Measurements from ENCODE around the gene EDIL3. TPM values are rescaled to one million over a fixed set of nuclear protein-coding genes. Genes with fewer than 3 reads are reported as not detected.

Gene EDIL3
- total and polyA plus RNA-seq, 2 of the 13 experiments (the other 11 are each of a cell fraction or from before 2014, with no cell fraction given), result 0.01 TPM; not detected in 1

DNA sequence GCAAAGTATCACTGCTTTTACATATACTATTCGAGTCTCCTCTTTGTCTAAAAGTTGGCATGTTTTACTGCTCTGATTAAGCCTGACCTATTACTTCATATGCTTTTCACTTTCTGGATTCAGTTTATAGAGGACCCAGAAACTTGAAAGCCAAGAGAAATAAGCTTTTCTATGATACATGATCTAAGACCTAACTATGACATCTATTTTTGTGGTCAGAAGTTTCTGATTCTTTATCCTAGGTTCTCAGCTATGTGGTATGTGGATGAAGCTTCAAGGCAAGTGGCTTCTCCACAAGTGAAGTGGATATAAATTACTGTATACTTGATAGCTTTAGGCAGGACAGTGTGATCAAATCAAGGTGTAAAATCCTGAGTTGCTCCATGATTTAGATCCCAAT, 6.3 kb downstream of the EDIL3 start:
- POLR2A ChIA-PET, result no interaction called here
- CTCF ChIA-PET (ENCODE audit: low intra/inter-chr PET ratio, low total read pairs), result no interaction called here
- WGBS (ENCODE audit: low lambda C conversion rate), result 0% methylated on average over 1 of the region's 1 CpG

GRCh38 chr5:84376346-84376745, 8.3 kb downstream of the EDIL3 start:
- Histone ChIP-seq H3K9ac (ENCODE audit: insufficient read depth, low read depth, low read length) (no peak overlapping the region), H4K20me1 (ENCODE audit: insufficient read depth, low read length) (no peaks in the 10 kb centered on the region), H3K36me3 (replicated peaks in 1 of 2; ENCODE audit: control insufficient read depth in 1 of 2, insufficient read depth in 2 of 2, low read length in 2 of 2) (no peaks in the 10 kb centered on the region), H2AFZ (ENCODE audit: low read length) (no peak overlapping the region), H3K9me3 (ENCODE audit: low read length) (no peaks in the 10 kb centered on the region), H3K4me3 (replicated peaks in 1 of 3; ENCODE audit: insufficient read depth in 1 of 3, low read depth in 2 of 3, low read length in 3 of 3) (no peak overlapping the region), H3K79me2 (ENCODE audit: insufficient read depth, low read length) (no peaks in the 10 kb centered on the region), H3K4me1 (ENCODE audit: insufficient read depth, low read length) (no peaks in the 10 kb centered on the region), H3K4me2 (ENCODE audit: low read depth, low read length) (no peak overlapping the region), H3K27me3 (ENCODE audit: control insufficient read depth in 1 of 2, insufficient read depth in 2 of 2, low read length in 2 of 2) (no peaks in the 10 kb centered on the region; a peak in 1 of 5 replicates), H3K27ac (ENCODE audit: extremely low read length, insufficient read depth, low read length) (no peak overlapping the region)
- no peak for TF ChIP-seq NFIC (IDR thresholded peaks at IDR 0.05; ENCODE audit: low read length)
- TF ChIP-seq, protein P1, sequence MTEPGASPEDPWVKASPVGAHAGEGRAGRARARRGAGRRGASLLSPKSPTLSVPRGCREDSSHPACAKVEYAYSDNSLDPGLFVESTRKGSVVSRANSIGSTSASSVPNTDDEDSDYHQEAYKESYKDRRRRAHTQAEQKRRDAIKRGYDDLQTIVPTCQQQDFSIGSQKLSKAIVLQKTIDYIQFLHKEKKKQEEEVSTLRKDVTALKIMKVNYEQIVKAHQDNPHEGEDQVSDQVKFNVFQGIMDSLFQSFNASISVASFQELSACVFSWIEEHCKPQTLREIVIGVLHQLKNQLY (CRISPR knock-in tag; IDR thresholded peaks at IDR 0.05), result no peak
- no peak for TF ChIP-seq TRIM24 (CRISPR knock-in tag; IDR thresholded peaks at IDR 0.05)
- TF ChIP-seq, protein P2, sequence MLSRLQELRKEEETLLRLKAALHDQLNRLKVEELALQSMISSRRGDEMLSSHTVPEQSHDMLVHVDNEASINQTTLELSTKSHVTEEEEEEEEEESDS (CRISPR knock-in tag; IDR thresholded peaks at IDR 0.05; ENCODE audit: borderline replicate concordance), result no peak
- TF ChIP-seq NFATC3 (CRISPR knock-in tag; IDR thresholded peaks at IDR 0.05), result no peak
- no peak for TF ChIP-seq NR2F6 (IDR thresholded peaks at IDR 0.05)
- no peak for TF ChIP-seq NR2F6 (CRISPR knock-in tag; IDR thresholded peaks at IDR 0.05)
- no peak for TF ChIP-seq NPAS2 (CRISPR knock-in tag; IDR thresholded peaks at IDR 0.05; ENCODE audit: borderline replicate concordance)
- TF ChIP-seq ZNF501 (CRISPR knock-in tag; IDR thresholded peaks at IDR 0.05), result no peak
- TF ChIP-seq ZFP36 (IDR thresholded peaks at IDR 0.05; ENCODE audit: borderline replicate concordance, low read depth, low read length, partially characterized antibody), result no peak
- TF ChIP-seq NCOA2 (CRISPR knock-in tag; IDR thresholded peaks at IDR 0.05), result no peak
- no peak for TF ChIP-seq FOXP1 (IDR thresholded peaks at IDR 0.05)
- TF ChIP-seq FOXP1 (CRISPR knock-in tag; IDR thresholded peaks at IDR 0.05), result no peak
- TF ChIP-seq NFE2L2 (IDR thresholded peaks at IDR 0.05; ENCODE audit: low read length), result no peak
- no peak for TF ChIP-seq ZNF841 (CRISPR knock-in tag; IDR thresholded peaks at IDR 0.05; ENCODE audit: borderline replicate concordance)
- no peak for TF ChIP-seq FOXO1 (CRISPR knock-in tag; IDR thresholded peaks at IDR 0.05)
- TF ChIP-seq ZNF781 (CRISPR knock-in tag; IDR thresholded peaks at IDR 0.05; ENCODE audit: borderline replicate concordance, not compliant biosample characterization), result no peak
- no peak for TF ChIP-seq ZNF382 (CRISPR knock-in tag; IDR thresholded peaks at IDR 0.05; ENCODE audit: borderline replicate concordance)
- no peak for TF ChIP-seq ZNF510 (CRISPR knock-in tag; IDR thresholded peaks at IDR 0.05; ENCODE audit: low read depth)
- no peak for TF ChIP-seq SMC3 (IDR thresholded peaks at IDR 0.05; ENCODE audit: low read length)
- DNase-seq (ENCODE audit: low spot score), result no peak
- 88% methylated on average over 1 of the region's 1 CpG for WGBS (ENCODE audit: low lambda C conversion rate)
- in situ Hi-C loops (cut with HindIII; ENCODE audit: extremely low pct_ligation_motif_present, low pct_unique_long_range_greater_than_20kb), result no loop called here
- POLR2A ChIA-PET, result no interaction called here
- no peak for FAIRE-seq
- CTCF ChIA-PET (ENCODE audit: low intra/inter-chr PET ratio, low total read pairs), result no interaction called here
- intact Hi-C loops (cut with micrococcal nuclease; ENCODE audit: unreplicated experiment), result no loop called here
- no peak for ATAC-seq
- BruUV-seq (replicated peaks), result no TSS peak

More for the DNA sequence above, 6.3 kb downstream of the EDIL3 start:
- Histone ChIP-seq H3K79me2 (ENCODE audit: insufficient read depth, low read length) (no peaks in the 10 kb centered on the region), H3K27me3 (ENCODE audit: control insufficient read depth in 1 of 2, insufficient read depth in 2 of 2, low read length in 2 of 2) (peaks cover 2 to 18% of the 10 kb centered on the region in 2 experiments; a peak in 4 of 5 replicates), H3K4me1 (ENCODE audit: insufficient read depth, low read length) (peaks cover 16% of the 10 kb centered on the region; the same call in 1 of the 2 replicates), H4K20me1 (ENCODE audit: insufficient read depth, low read length) (no peaks in the 10 kb centered on the region), H3K27ac (ENCODE audit: extremely low read length, insufficient read depth, low read length) (no peak overlapping the region), H3K4me2 (ENCODE audit: low read depth, low read length) (no peak overlapping the region), H2AFZ (ENCODE audit: low read length) (no peak overlapping the region), H3K4me3 (replicated peaks in 1 of 3; ENCODE audit: insufficient read depth in 1 of 3, low read depth in 2 of 3, low read length in 3 of 3) (no peak overlapping the region), H3K9me3 (ENCODE audit: low read length) (no peaks in the 10 kb centered on the region), H3K36me3 (replicated peaks in 1 of 2; ENCODE audit: control insufficient read depth in 1 of 2, insufficient read depth in 2 of 2, low read length in 2 of 2) (no peaks in the 10 kb centered on the region), H3K9ac (ENCODE audit: insufficient read depth, low read depth, low read length) (no peak overlapping the region)
- ATAC-seq, result no peak
- DNase-seq (ENCODE audit: low spot score), result no peak
- FAIRE-seq, result no peak
- BruUV-seq (replicated peaks), result no TSS peak
- no peak for TF ChIP-seq ZNF33A (CRISPR knock-in tag; IDR thresholded peaks at IDR 0.05; ENCODE audit: borderline replicate concordance)
- in situ Hi-C loops (cut with HindIII; ENCODE audit: extremely low pct_ligation_motif_present, low pct_unique_long_range_greater_than_20kb), result no loop called here
- intact Hi-C loops (cut with micrococcal nuclease; ENCODE audit: unreplicated experiment), result no loop called here

Data from HepG2 (cell line).